HG02623 (cell line): ENCODE measurements around the gene BARHL2.

Source experiments
- ATAC-seq: cut with Tn5 transposase; IDR thresholded peaks from one replicate; pipeline ENCODE4 v1.9.1; 2021; ENCODE audit warnings: moderate library complexity; ENCODE audit not compliant: unreplicated experiment

Gene BARHL2

GRCh38 chr1:90710579-90711536 is 6.2 kb downstream of the BARHL2 start:
- no peak for ATAC-seq

- ATAC-seq: no peak
These were observed 7.6 kb downstream of the BARHL2 start for GRCh38 chr1:90709535-90709934.

GRCh38 chr1:90708826-90709225 is 8.3 kb downstream of the BARHL2 start:
- no peak for ATAC-seq

GRCh38 chr1:90708236-90708786 is 8.8 kb downstream of the BARHL2 start:
- ATAC-seq: no peak

GRCh38 chr1:90707363-90707710 is 9.8 kb downstream of the BARHL2 start:
- no peak for ATAC-seq

- no peak for ATAC-seq
These were observed 10.4 kb downstream of the BARHL2 start for GRCh38 chr1:90706437-90707362.

GRCh38 chr1:90705956-90706355 is 11.1 kb downstream of the BARHL2 start:
- ATAC-seq: no peak

- no peak for ATAC-seq
These were observed 12.3 kb downstream of the BARHL2 start for GRCh38 chr1:90704817-90705216.

- ATAC-seq: no peak
These were observed 22.3 kb downstream of the BARHL2 start for GRCh38 chr1:90694846-90695245.

GRCh38 chr1:90687747-90688146 is 29.4 kb downstream of the BARHL2 start:
- ATAC-seq: no peak

- ATAC-seq: no peak
These were observed 41.8 kb downstream of the BARHL2 start for GRCh38 chr1:90675161-90675847.

- ATAC-seq: no peak
These were observed 45.4 kb downstream of the BARHL2 start for GRCh38 chr1:90671741-90672140.

GRCh38 chr1:90671251-90671650 is 45.9 kb downstream of the BARHL2 start:
- ATAC-seq: no peak
